Memory B cell (primary cell): ENCODE results near the gene AGR3.

Experiments used
- ATAC-seq: fragments of 150-1000 bp; cut with Tn5 transposase; 2 replicates; pipeline ENCODE4 v1.10.0; 2021; ENCODE audit warnings: low read depth, mild to moderate bottlenecking, moderate library complexity
- DNase-seq, 2 donors: peaks; one replicate each; pipeline ENCODE4 v3.0.0; 2022; ENCODE audit warnings: low spot score in 2 of 2
- H3K27ac Mint-ChIP-seq: one replicate; pipeline ENCODE4 v1.8.0; 2022; ENCODE audit warnings: mild to moderate bottlenecking, moderate library complexity, mixed read lengths
- H3K27me3 Mint-ChIP-seq: one replicate; pipeline ENCODE4 v1.8.0; 2022; ENCODE audit warnings: mixed read lengths
- H3K36me3 Mint-ChIP-seq: one replicate; pipeline ENCODE4 v1.8.0; 2022; ENCODE audit warnings: mild to moderate bottlenecking, mixed read lengths
- H3K4me1 Mint-ChIP-seq: one replicate; pipeline ENCODE4 v1.8.0; 2022; ENCODE audit warnings: mixed read lengths
- H3K4me3 Mint-ChIP-seq: one replicate; pipeline ENCODE4 v1.8.0; 2022; ENCODE audit warnings: mild to moderate bottlenecking, moderate library complexity, mixed read lengths
- H3K9me3 Mint-ChIP-seq: one replicate; pipeline ENCODE4 v1.8.0; 2022; ENCODE audit warnings: mixed read lengths

AGR3 gene

DNA sequence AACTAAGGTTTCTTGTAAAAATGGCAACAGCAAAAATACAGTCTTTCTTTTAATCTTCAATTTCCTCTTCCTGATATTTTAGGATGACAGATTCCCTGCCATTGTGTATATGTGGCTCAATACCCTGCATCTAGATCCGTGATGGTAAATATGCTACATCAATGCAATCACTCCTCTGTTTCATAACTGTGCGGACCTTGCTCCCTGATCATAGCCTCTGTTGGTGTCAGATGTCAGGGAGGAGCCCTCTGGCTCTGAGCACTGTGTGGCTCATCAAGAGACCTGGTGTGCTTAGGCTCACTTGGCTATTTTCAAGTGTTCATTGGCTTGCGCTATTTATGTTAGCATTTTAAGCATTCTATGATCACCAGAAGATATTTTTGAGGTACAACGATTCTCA, 33.0 kb upstream of the AGR3 start:
- H3K4me1 Mint-ChIP-seq, result peaks cover 9% of the 10 kb centered on the region

DNA sequence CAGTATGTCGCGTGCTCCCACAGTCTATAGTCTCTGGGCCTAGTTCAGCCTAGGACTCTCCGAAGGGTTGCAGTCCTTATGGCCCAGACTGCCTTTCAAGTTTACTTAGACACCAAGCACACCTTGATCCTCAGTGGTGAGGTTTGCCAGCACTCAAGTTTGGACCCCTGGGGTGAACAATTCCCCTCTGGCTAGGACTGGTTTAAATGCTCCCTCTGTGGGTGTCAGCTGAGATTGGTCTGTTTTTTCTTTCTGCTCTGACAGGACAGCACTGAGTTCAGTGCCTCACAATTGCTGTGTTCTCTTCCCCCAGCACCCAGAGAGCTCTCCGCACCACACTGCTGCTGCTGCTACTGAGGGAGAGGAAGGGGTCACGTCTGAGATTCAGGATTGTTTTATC, 31.9 kb upstream of the AGR3 start:
- no peak for DNase-seq
- H3K9me3 Mint-ChIP-seq, result peaks cover 5% of the 10 kb centered on the region
- H3K27me3 Mint-ChIP-seq, result peaks cover 5% of the 10 kb centered on the region
- ATAC-seq, result no peak
- no peak overlapping the region for H3K4me3 Mint-ChIP-seq
- no peak overlapping the region for H3K27ac Mint-ChIP-seq
- peaks cover 2% of the 10 kb centered on the region for H3K36me3 Mint-ChIP-seq
- peaks cover 9% of the 10 kb centered on the region for H3K4me1 Mint-ChIP-seq

More for the DNA sequence above, 33.0 kb upstream of the AGR3 start:
- peaks cover 5% of the 10 kb centered on the region for H3K27me3 Mint-ChIP-seq
- peaks cover 5% of the 10 kb centered on the region for H3K9me3 Mint-ChIP-seq
- ATAC-seq (no peak), DNase-seq (no peak)
- H3K27ac Mint-ChIP-seq, result no peak overlapping the region
- H3K36me3 Mint-ChIP-seq, result peaks cover 2% of the 10 kb centered on the region
- H3K4me3 Mint-ChIP-seq, result no peak overlapping the region

DNA sequence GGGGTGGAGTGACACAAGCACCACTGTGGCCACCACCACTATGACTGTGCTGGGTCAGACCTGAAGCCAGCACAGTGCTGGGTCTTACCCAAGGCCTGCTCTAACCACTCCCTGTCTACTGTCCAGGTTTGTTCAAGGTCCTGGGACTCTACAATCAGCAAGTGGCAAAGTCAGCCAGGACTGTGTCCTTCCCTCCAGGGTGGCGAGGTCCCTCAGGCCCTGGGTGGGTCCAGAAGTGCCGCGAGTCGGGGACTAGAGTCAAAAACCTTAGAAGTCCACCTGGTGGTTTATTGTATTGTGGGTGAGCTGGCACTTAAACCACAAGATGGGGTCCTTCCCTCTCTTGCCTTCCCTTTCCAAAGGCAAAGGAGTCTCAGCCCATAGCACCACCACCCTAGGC, 30.8 kb upstream of the AGR3 start:
- peaks cover 9% of the 10 kb centered on the region for H3K4me1 Mint-ChIP-seq
- no peak overlapping the region for H3K27ac Mint-ChIP-seq
- H3K9me3 Mint-ChIP-seq, result peaks cover 5% of the 10 kb centered on the region
- H3K4me3 Mint-ChIP-seq, result no peak overlapping the region
- peaks cover 5% of the 10 kb centered on the region for H3K27me3 Mint-ChIP-seq
- peaks cover 2% of the 10 kb centered on the region for H3K36me3 Mint-ChIP-seq
- DNase-seq, result no peak
- ATAC-seq, result no peak

DNA sequence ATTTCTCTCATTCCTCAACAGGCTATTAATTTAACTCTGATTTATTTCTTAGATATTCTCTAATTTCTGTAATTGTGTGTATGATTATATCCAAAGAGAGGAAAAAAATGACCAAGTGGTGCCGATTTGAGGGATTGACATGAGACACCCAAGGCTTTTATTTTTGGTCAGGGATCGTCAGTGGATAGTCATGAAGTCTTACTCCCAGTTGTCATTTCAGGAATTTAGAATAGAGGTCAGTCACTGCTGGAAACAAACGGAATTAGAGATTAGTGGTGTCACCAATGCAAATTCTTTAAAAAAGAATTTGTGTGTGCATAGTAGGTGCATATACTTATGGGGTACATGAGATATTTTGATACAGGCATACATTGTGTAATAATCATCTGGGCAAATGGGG, 26.8 kb upstream of the AGR3 start:
- no peak for DNase-seq
- no peak overlapping the region for H3K27ac Mint-ChIP-seq
- no peak for ATAC-seq

DNA sequence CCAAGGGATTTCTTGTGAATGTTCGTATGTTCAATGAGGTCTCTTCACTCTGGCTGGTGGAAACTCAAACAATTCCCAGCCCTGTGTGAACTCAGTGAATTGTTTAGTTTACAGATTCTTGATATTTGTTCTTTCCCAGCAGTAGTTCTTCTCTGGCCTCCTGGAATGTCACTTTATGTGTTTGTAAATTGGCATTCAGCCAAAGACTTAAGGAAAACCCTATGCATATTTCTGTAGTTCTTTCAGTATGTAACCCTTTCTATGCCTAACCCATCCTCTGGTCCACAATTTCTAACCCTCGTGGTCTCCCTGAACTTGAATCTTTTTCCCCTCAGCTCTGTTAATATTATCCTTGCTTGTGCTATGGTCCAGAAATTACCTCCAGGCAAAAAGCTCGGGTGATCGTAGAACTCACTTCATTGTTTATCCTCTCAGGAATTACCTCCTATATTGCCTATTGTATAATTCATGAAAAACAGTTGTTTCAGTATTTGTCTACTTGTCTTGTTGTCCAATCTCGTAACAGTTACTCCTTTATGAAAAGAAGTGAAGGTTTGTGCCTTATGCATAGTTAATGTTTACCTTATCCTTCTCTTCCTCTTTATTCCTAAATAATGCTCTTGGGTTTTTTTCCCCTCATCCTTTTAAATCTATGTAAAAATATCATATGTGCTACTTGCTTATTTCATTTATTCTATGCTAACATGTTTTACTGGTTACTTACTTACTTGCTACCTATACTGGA, 23.7 kb upstream of the AGR3 start:
- peaks cover 2% of the 10 kb centered on the region for H3K36me3 Mint-ChIP-seq
- no peak overlapping the region for H3K4me3 Mint-ChIP-seq
- H3K9me3 Mint-ChIP-seq, result peaks cover 3% of the 10 kb centered on the region
- ATAC-seq (no peak), DNase-seq (no peak)
- no peaks in the 10 kb centered on the region for H3K27me3 Mint-ChIP-seq
- no peak overlapping the region for H3K27ac Mint-ChIP-seq
- H3K4me1 Mint-ChIP-seq, result no peaks in the 10 kb centered on the region

More for the DNA sequence above, 26.8 kb upstream of the AGR3 start:
- no peak overlapping the region for H3K4me3 Mint-ChIP-seq
- peaks cover 3% of the 10 kb centered on the region for H3K27me3 Mint-ChIP-seq
- H3K36me3 Mint-ChIP-seq, result peaks cover 2% of the 10 kb centered on the region
- H3K9me3 Mint-ChIP-seq, result peaks cover 5% of the 10 kb centered on the region
- no peaks in the 10 kb centered on the region for H3K4me1 Mint-ChIP-seq

DNA sequence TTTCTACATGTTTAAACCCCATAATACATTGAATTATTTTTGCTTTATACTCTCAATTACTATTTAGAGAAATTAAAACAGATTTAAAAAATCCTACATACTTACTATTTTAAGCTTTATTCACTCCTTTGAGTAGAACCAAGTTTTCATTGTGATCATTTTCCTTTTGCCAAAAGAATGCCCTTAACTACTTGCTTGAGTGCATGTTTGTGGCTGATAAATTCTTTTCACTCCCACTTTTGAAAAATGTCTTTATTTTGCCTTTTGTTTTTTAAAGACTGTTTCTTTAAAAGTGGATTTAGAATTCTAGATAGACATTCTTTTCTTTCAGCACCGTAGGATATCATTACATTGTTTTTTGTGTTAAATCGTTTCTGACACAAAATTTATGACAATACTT, 22.3 kb upstream of the AGR3 start:
- Mint-ChIP-seq H3K9me3 (peaks cover 3% of the 10 kb centered on the region), H3K27ac (no peak overlapping the region), H3K4me3 (no peak overlapping the region), H3K36me3 (peaks cover 2% of the 10 kb centered on the region), H3K4me1 (no peaks in the 10 kb centered on the region), H3K27me3 (no peaks in the 10 kb centered on the region)
- DNase-seq, result no peak
- ATAC-seq, result no peak

DNA sequence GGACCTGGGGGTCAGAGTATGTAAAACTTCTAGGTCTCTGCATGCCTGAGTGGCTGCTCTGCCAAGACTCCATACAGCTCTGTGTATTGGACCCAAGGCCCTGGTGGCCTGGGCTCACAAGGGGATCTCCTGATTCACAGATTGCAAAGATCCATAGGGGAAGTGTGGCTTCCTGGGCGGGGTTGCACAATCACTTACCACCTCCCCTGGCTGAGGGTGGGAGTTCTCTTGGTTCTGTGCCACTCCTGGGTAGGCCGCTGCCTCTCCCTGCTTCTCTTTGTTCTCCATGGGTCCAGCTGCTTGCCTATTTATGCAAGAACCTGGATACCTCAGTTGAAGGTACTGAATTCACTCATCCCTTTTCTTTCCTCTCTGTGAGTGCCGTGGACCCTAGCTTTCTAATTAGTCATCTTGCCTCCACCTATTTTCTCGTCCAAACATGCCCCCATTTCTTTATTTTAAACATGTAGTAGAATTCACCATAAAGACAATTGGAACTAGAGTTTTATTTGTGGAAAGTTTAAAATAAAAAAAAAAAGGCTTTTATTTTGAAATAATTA, 18.5 kb upstream of the AGR3 start:
- no peak for DNase-seq
- no peak overlapping the region for H3K27ac Mint-ChIP-seq
- ATAC-seq, result no peak
- peaks cover 3% of the 10 kb centered on the region for H3K9me3 Mint-ChIP-seq
- H3K36me3 Mint-ChIP-seq, result peaks cover 2% of the 10 kb centered on the region
- H3K27me3 Mint-ChIP-seq, result no peaks in the 10 kb centered on the region
- no peak overlapping the region for H3K4me3 Mint-ChIP-seq
- H3K4me1 Mint-ChIP-seq, result no peaks in the 10 kb centered on the region

DNA sequence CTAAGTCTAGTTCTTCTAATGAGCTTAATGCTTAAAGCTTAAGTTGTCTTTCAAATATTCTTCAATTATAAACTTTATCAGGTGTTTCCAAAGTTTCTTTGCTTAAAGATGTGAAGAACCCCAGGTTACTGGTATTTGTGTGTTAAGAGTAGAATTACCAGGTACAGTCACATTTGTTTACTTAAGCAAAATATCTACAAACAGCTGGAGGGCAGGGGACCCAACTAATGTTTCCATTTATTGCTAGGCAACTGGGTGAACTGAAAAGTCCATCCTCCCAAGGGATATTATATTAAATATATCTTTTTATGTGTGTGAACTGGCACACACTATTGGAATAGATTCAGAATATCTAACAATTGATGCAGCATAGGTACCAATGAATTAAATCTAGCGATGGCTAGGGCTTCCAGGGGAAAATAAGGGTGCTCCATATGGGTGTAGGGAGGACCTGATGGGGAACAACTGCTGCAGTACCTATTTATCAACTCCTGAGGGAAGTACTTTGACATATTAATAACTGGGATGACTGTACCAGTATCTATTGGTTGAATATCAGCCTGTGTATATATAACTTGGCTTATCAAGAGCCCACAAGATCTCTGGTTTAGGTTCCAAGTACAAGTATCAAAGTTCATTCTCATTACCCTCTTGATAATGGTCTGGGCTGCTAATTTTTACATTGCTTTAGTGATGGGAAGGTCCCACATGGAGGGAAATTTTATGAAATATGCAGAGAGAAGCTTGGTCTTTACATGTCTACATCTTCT, 10.3 kb upstream of the AGR3 start:
- no peak for ATAC-seq

DNA sequence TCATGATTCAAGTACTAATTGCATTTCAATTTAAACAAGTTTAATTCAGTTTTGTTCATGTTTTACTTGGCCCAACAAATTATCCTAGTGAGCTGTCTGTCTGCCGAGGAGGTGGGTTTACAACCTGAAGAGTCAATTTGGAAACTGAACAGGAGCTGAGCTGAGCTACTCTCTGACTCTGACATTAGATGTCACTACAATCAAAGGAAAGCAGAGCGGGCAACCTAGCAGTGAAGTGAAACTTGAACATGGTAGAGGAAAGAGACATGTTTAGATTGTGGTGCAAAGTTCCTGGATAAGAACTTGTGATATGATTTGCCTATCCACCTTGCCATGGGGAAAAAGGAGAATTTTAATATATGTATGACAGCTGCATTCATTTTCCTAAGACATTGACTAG, 9.6 kb upstream of the AGR3 start:
- Mint-ChIP-seq H3K4me3 (no peak overlapping the region), H3K27me3 (no peaks in the 10 kb centered on the region), H3K36me3 (no peaks in the 10 kb centered on the region), H3K4me1 (no peaks in the 10 kb centered on the region), H3K27ac (peak overlapping the region; percentile 22), H3K9me3 (no peaks in the 10 kb centered on the region)
- ATAC-seq (peak; percentile 85), DNase-seq (peak in 1 of 2 donors; percentile 21)

More for the DNA sequence above, 10.3 kb upstream of the AGR3 start:
- H3K27me3 Mint-ChIP-seq, result no peaks in the 10 kb centered on the region
- H3K4me1 Mint-ChIP-seq, result no peaks in the 10 kb centered on the region
- H3K9me3 Mint-ChIP-seq, result no peaks in the 10 kb centered on the region
- H3K36me3 Mint-ChIP-seq, result no peaks in the 10 kb centered on the region
- H3K27ac Mint-ChIP-seq, result peak overlapping the region; percentile 5
- DNase-seq, result no peak
- H3K4me3 Mint-ChIP-seq, result no peak overlapping the region

DNA sequence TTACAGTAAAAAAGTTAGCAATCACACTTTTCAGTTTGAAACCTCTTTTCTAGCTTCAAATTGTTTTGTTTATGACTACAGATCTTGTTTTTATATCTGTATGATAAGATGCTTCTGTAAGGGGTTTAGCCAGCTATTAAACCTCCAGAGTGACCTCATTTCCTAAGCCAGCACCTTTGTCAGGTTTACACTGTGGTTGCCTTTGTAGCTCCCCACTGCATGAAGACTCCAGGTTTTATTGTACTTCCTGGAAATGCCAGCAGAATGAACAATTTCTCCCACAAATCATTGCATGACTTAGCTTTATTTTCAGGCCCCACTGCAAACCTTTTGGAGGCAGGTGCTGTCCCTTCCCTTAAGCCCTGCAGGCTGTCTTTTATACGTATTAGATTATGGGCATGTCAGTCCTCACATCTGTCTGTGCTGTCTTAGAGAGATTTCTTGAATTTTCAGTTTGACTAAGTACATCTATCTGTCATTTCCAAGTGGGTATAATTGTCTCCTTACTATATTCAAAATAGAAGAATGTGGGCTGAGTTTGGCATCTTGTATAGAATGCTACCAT, 8.2 kb upstream of the AGR3 start:
- DNase-seq (no peak), ATAC-seq (no peak)
- Mint-ChIP-seq H3K4me1 (no peaks in the 10 kb centered on the region), H3K9me3 (no peaks in the 10 kb centered on the region), H3K27me3 (no peaks in the 10 kb centered on the region), H3K36me3 (no peaks in the 10 kb centered on the region), H3K4me3 (no peak overlapping the region), H3K27ac (no peak overlapping the region)

DNA sequence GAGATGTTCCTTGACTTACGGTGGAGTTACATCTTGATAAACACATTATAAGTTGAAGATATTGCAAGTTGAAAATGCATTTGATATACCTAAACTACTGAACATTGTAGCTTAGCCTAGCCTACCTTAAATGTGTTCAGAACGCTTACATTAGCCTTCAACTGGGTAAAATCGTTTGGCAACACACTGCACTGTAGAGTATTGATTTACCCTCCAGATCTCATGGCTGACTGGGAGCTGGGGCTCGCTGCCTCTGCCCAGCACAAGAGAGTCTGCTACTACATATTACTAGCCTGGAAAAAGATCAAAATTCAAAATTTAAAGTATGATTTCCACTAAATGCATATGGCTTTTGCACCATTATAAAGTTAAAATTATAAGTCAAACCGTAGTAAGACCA, 7.5 kb upstream of the AGR3 start:
- DNase-seq, result no peak
- ATAC-seq, result no peak
- H3K27me3 Mint-ChIP-seq, result no peaks in the 10 kb centered on the region
- no peaks in the 10 kb centered on the region for H3K36me3 Mint-ChIP-seq
- no peaks in the 10 kb centered on the region for H3K4me1 Mint-ChIP-seq
- no peaks in the 10 kb centered on the region for H3K9me3 Mint-ChIP-seq
- no peak overlapping the region for H3K27ac Mint-ChIP-seq
- H3K4me3 Mint-ChIP-seq, result no peak overlapping the region

DNA sequence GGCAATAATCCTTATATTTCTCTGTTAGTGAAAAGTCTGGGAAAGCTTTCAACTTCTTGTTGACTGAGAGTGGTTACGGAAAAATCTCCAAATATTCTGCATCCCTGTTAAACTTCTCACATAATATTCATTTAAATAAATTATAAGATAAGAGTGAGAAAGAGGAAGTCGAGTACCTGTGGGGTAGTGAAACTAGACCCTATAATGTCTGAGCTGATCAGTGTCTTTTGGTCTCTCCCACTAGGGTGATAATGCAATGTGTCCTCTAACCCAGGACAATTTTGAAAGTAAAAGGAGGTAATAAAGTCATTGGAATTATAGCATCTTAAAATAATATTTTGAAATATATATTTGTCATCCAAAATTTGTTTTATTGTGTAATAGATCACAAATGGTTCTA, 2.1 kb upstream of the AGR3 start:
- no peaks in the 10 kb centered on the region for H3K4me1 Mint-ChIP-seq
- peak; percentile 95 for ATAC-seq
- peak in 1 of 2 donors; percentile 10 for DNase-seq
- H3K36me3 Mint-ChIP-seq, result no peaks in the 10 kb centered on the region
- no peaks in the 10 kb centered on the region for H3K27me3 Mint-ChIP-seq
- no peak overlapping the region for H3K27ac Mint-ChIP-seq
- no peak overlapping the region for H3K4me3 Mint-ChIP-seq
- H3K9me3 Mint-ChIP-seq, result no peaks in the 10 kb centered on the region

DNA sequence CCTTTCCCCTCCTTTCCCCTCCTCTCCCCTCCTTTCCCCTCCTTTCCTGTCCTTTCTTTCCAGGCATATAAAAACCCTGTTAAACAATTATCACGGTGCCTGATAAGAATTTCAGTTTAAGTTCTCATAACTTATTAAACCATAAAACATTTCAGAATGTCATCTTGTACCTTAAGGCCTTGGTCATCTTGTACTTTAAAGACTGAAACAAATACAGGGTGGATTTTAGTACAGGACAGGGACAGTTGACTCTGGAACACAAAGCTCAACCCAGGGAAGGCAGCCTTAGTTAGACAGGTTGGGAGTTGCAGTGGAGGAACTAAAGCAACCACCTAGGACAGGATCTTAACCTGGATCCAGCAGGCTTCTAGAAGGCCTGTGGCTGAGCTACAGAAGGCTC, 1.2 kb downstream of the AGR3 start:
- Mint-ChIP-seq H3K36me3 (no peaks in the 10 kb centered on the region), H3K4me3 (no peak overlapping the region), H3K27ac (no peak overlapping the region), H3K9me3 (no peaks in the 10 kb centered on the region), H3K27me3 (peaks cover 1% of the 10 kb centered on the region), H3K4me1 (no peaks in the 10 kb centered on the region)
- DNase-seq, result no peak
- no peak for ATAC-seq

DNA sequence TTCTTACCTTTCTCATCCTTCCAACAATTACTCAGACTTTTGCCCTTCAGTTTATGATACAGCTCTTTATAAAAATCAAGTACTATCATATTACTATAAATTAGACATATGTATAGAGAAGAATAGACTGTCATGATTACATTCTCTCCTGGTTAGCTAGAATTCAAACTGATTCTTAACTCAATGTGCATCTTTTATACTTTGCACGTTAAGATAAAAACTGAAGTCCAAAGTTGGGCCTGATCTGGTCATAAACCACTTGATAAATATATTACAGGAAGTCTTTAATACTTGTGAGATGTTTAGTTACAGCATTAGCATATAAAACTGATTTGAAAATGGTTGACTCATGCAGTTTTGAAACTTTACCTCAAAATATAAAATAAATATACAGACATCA, 2.6 kb downstream of the AGR3 start:
- ATAC-seq (no peak), DNase-seq (no peak)
- Mint-ChIP-seq H3K27ac (no peak overlapping the region), H3K4me1 (no peaks in the 10 kb centered on the region), H3K9me3 (no peaks in the 10 kb centered on the region), H3K4me3 (no peak overlapping the region), H3K27me3 (peaks cover 1% of the 10 kb centered on the region), H3K36me3 (no peaks in the 10 kb centered on the region)
